SK-N-SH treated with all-trans-retinoic acid at 6 μM for 48 hours (cell line): ENCODE results near the gene EPS8L1.

Experiments
- ATAC-seq: fragments of 200-7000 bp; cut with Tn5 transposase; 3 replicates; pipeline ENCODE4 v1.9.1; 2020; ENCODE audit warnings: mild to moderate bottlenecking, moderate library complexity
- ARNTL ChIP-seq: fragments of 450-650 bp; formaldehyde crosslinking; IDR thresholded peaks from 2 replicates; pipeline ENCODE4 v1.5.0; 2020; ENCODE audit warnings: low read depth, mild to moderate bottlenecking, moderate library complexity, borderline replicate concordance
- BACH2 ChIP-seq: fragments of 250-450 bp; sonication (Bioruptor Pico); IDR thresholded peaks from 2 replicates; pipeline ENCODE4 v1.9.0; 2021; ENCODE audit warnings: mild to moderate bottlenecking, borderline replicate concordance
- CREB5 ChIP-seq: fragments of 250-450 bp; sonication (Bioruptor Pico); IDR thresholded peaks from 2 replicates; pipeline ENCODE4 v1.5.1; 2020; ENCODE audit warnings: low read depth, mild to moderate bottlenecking, moderate library complexity
- CSRNP3 ChIP-seq: fragments of 250-450 bp; sonication (Bioruptor Pico); IDR thresholded peaks from 2 replicates; pipeline ENCODE4 v1.5.1; 2021; ENCODE audit warnings: mild to moderate bottlenecking, moderate library complexity
- ISL1 ChIP-seq: fragments of 250-450 bp; sonication (Bioruptor Pico); IDR thresholded peaks from 2 replicates; pipeline ENCODE4 v2.1.2; 2022; ENCODE audit warnings: mild to moderate bottlenecking, moderate library complexity
- OSR1 ChIP-seq: fragments of 250-450 bp; sonication (Bioruptor Pico); IDR thresholded peaks from 2 replicates; pipeline ENCODE4 v1.8.0; 2022; ENCODE audit warnings: moderate library complexity, mild to moderate bottlenecking, inconsistent platforms
- PATZ1 ChIP-seq: fragments of 250-450 bp; sonication (Bioruptor Pico); IDR thresholded peaks from 2 replicates; pipeline ENCODE4 v1.8.0; 2020; ENCODE audit warnings: mild to moderate bottlenecking, moderate library complexity, borderline replicate concordance
- PPARA ChIP-seq: fragments of 250-450 bp; sonication (Bioruptor Pico); IDR thresholded peaks from 2 replicates; pipeline ENCODE4 v1.5.0; 2020; ENCODE audit warnings: mild to moderate bottlenecking, borderline replicate concordance
- TCF4 ChIP-seq: fragments of 250-450 bp; sonication (Bioruptor Pico); IDR thresholded peaks from 2 replicates; pipeline ENCODE4 v1.8.0; 2021; ENCODE audit warnings: mild to moderate bottlenecking, moderate library complexity, borderline replicate concordance
- TSHZ2 ChIP-seq: fragments of 250-450 bp; sonication (Bioruptor Pico); IDR thresholded peaks from 2 replicates; pipeline ENCODE4 v1.5.0; 2020; ENCODE audit warnings: mild to moderate bottlenecking, moderate library complexity
- ZFP3 ChIP-seq: fragments of 250-450 bp; sonication (Bioruptor Pico); IDR thresholded peaks from 2 replicates; pipeline ENCODE4 v1.5.0; 2020; ENCODE audit warnings: mild to moderate bottlenecking, moderate library complexity
- ZNF70 ChIP-seq: fragments of 450-650 bp; formaldehyde crosslinking; IDR thresholded peaks from 2 replicates; pipeline ENCODE4 v1.5.0; 2020; ENCODE audit warnings: mild to moderate bottlenecking, moderate library complexity

The EPS8L1 gene

GRCh38 chr19:55090564-55090963, 14.9 kb downstream of the EPS8L1 start:
- TF ChIP-seq OSR1 (CRISPR knock-in tag) (no peak), ZFP3 (no peak), CREB5 (CRISPR knock-in tag) (no peak), PPARA (CRISPR knock-in tag) (no peak)
- TF ChIP-seq, all 23 proteins: peak for 0
- no peak for ATAC-seq

- ATAC-seq: no peak
- TF ChIP-seq CSRNP3 (no peak), BACH2 (CRISPR knock-in tag) (no peak), TSHZ2 (CRISPR knock-in tag) (no peak), ARNTL (no peak)
Measured at GRCh38 chr19:55091126-55091910, 15.6 kb downstream of the EPS8L1 start.

GRCh38 chr19:55091955-55092354, 16.3 kb downstream of the EPS8L1 start:
- TF ChIP-seq ZNF70 (CRISPR knock-in tag) (no peak), TSHZ2 (CRISPR knock-in tag) (no peak), PPARA (CRISPR knock-in tag) (no peak), PATZ1 (CRISPR knock-in tag) (no peak), BACH2 (CRISPR knock-in tag) (no peak), TCF4 (CRISPR knock-in tag) (no peak), CSRNP3 (no peak), ISL1 (CRISPR knock-in tag) (no peak)
- TF ChIP-seq, all 23 proteins: peak for 0
- no peak for ATAC-seq
